ENCODE data around the gene CAPN9.

CAPN9 gene

DNA sequence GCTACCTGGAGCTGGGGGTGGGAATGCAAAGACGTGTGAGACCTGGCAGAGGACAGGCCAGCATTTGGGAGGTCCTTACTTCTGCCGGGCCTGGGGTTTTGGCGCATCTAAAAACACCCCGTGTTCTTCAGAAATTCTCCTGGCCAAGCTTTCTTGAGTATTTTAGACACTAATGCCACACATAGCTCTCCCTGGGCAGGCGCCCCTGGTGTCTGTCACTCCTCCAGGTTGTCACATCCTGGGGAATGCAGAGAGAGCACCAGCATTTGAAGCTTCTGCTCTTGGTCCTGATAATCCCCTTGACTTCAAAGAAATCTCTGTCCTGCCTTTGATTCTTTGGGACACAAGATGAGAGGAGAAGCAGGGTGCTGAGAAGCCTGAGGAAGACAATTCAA is 6.0 kb downstream of the CAPN9 start:
- DNase-seq (ENCODE audit: low read depth) = no peak
- TF ChIP-seq, protein P1, sequence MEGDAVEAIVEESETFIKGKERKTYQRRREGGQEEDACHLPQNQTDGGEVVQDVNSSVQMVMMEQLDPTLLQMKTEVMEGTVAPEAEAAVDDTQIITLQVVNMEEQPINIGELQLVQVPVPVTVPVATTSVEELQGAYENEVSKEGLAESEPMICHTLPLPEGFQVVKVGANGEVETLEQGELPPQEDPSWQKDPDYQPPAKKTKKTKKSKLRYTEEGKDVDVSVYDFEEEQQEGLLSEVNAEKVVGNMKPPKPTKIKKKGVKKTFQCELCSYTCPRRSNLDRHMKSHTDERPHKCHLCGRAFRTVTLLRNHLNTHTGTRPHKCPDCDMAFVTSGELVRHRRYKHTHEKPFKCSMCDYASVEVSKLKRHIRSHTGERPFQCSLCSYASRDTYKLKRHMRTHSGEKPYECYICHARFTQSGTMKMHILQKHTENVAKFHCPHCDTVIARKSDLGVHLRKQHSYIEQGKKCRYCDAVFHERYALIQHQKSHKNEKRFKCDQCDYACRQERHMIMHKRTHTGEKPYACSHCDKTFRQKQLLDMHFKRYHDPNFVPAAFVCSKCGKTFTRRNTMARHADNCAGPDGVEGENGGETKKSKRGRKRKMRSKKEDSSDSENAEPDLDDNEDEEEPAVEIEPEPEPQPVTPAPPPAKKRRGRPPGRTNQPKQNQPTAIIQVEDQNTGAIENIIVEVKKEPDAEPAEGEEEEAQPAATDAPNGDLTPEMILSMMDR (IDR thresholded peaks at IDR 0.05; ENCODE audit: control insufficient read depth, insufficient read depth, low read depth, low read length, missing control alignments) = no peak
- no peak overlapping the region for H3K4me3 ChIP-seq (ENCODE audit: control insufficient read depth, low read depth, low read length)

DNA sequence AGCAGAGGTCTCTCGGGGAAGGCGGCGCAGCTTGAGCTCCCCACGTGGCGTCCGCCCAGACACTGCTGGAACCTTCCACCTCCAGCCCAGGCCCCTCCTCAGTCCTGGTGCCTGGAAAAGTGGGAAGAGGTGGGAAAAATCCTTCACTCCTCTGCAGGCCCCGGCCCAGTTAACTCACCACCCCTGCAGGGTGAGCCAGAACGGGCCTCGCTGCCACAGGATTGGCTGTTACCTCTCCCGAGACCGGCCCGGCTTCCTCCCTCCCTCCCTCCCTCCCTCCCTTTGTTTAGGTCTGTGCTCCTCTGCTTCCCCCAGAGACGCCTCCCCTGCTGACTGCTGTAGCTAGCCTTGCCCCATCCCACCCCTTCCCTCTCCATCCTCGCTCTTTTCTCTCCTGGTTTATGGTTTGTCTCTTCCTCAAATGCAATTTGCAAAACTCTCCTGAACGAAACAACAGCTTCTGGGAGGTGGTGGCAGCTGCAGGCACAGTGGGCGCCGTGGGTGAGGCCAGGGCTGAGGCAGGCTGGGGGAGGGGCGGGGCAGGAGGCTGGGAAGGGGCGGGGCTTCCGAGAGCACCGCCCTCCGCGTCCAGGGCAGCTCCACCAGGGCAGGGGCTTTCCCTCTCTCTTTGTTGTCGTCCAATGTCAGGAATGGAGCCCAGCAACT is 6.5 kb downstream of the CAPN9 start:
- no peak overlapping the region for H3K4me3 ChIP-seq (ENCODE audit: control insufficient read depth, low read depth, low read length)
- TF ChIP-seq, protein P1 (IDR thresholded peaks at IDR 0.05; ENCODE audit: control insufficient read depth, insufficient read depth, low read depth, low read length, missing control alignments) = no peak
- no peak for DNase-seq (ENCODE audit: low read depth)

DNA sequence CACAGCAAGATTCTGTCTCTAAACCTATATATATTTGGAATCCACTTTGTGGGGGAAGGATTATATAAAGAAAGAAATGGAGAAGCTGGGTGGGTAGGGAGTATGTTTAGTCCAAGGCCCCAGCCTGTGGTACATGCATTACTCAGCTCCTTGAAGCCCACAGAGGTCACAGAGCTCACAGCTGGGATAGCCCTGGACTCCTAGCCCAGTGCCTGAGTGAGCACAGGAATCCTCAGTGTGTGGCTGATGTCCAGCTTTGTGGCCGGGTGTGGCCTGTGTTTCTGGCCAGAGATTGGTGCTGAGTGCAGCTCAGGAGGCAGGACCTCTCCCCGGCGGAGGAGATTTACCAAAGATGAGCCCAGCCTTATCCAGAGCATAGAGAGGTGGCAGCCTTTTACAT is 7.6 kb downstream of the CAPN9 start:
- no peak for DNase-seq (ENCODE audit: low read depth)
- TF ChIP-seq, protein P1 (IDR thresholded peaks at IDR 0.05; ENCODE audit: control insufficient read depth, insufficient read depth, low read depth, low read length, missing control alignments) = no peak
- no peak overlapping the region for H3K4me3 ChIP-seq (ENCODE audit: control insufficient read depth, low read depth, low read length)

DNA sequence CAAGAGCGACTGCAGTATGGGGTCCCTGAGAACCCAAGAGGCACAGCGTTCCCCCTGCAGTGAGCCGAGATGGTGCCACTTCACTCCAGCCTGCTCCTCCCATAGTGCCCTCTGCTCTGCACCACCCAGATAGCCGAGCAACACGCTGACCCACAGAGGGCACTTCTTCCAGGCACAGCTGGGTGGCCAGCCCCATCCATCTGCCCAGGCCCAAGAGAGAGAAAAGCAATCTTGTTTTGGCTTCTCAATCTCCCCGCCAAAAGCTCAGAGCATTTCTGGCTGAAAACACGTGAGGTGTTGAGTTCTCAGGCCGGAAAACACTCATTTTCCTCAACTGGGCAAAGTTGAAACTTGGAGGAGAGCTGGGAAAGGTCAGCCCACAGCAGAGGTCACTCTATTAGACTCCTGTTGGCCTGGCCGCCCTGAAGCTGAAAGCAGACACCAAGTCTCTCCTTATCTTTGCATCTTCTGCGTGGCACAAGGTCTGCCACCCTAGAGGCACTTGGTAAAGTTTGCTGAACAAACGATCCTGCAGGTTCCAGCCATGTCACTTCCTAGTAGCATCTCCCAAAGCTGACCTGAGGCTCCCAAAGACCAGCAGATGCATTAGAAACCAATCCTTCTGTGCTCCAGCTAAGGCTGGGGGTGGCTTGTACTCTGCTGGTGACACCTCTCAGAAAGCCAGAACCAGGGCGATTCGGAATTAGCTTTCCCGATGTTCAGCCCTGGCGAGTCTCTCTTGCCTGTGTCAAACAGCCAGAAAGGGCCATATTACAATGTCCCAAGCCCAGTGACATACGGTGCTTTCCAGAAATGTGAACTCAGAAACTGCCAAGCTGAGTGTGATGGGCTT is 10.9 kb downstream of the CAPN9 start:
- no peak overlapping the region for H3K4me3 ChIP-seq (ENCODE audit: control insufficient read depth, low read depth, low read length)
- no peak for DNase-seq (ENCODE audit: low read depth)
- TF ChIP-seq, protein P1 (IDR thresholded peaks at IDR 0.05; ENCODE audit: control insufficient read depth, insufficient read depth, low read depth, low read length, missing control alignments) = no peak

DNA sequence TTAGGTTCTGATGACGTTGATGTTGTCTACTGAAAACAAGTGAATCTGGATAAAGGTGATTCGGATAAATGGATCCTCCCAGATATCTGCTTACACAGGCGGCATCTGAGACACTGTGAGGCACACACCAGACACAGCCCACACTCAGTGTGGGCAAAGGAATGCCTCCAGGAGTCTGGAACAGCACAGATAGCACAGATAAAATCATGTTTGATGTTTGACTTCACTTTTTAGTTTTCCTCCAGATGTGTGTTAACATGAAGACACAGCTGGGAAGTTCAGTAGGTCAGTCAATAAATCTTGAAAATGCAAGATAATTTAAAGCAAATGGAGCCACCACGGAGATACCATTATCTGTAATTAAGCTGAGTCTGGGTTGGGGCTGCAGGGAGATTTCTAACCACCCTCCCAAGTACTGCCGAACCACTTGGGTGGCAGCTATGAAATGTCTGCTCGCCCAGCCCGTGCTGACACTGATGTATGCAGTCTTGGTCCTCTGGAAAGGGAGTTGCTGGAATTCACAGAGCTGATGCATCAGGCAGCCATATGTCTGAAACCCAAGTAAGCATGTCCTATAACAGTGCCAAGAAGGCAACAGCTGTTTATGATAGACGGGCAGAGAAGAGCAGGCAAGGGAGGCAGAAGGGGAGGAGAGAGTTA is 11.7 kb downstream of the CAPN9 start:
- no peak overlapping the region for H3K4me3 ChIP-seq (ENCODE audit: control insufficient read depth, low read depth, low read length)
- TF ChIP-seq, protein P1 (IDR thresholded peaks at IDR 0.05; ENCODE audit: control insufficient read depth, insufficient read depth, low read depth, low read length, missing control alignments) = no peak
- DNase-seq (ENCODE audit: low read depth) = no peak

DNA sequence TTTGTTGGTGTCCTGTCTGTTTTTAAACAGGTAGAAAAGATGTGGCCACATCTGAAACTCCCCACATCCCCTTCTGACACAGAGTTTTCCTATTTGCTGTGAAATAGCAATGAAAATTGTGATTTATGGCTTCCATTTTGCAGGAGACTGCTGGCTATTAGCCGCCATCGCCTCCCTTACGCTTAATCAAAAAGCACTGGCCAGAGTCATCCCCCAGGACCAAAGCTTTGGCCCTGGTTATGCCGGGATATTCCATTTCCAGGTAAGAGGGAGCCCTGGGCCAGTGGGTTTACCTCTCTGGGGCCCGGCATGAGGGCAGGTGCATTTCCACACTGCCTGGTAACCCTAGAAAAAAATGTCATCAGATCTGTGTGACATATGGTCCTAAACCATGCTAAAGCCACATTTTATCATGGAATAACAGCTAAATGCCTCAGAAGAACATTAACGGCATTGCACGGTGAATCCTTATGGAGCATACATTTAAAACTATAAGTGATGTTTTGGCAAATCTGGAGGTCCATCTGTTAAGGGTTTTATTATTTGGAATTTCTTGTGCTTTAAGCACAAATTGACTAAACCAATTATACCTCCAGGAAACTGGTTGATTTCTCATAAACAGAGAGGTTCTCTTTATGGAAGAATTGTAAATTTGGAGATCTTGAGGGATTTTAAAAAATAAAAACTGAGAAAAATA is 12.3 kb downstream of the CAPN9 start:
- H3K4me3 ChIP-seq (ENCODE audit: control insufficient read depth, low read depth, low read length) = no peak overlapping the region
- no peak for DNase-seq (ENCODE audit: low read depth)
- TF ChIP-seq, protein P1 (IDR thresholded peaks at IDR 0.05; ENCODE audit: control insufficient read depth, insufficient read depth, low read depth, low read length, missing control alignments) = no peak
